ENCODE data around the gene TRMT112.

DNA sequence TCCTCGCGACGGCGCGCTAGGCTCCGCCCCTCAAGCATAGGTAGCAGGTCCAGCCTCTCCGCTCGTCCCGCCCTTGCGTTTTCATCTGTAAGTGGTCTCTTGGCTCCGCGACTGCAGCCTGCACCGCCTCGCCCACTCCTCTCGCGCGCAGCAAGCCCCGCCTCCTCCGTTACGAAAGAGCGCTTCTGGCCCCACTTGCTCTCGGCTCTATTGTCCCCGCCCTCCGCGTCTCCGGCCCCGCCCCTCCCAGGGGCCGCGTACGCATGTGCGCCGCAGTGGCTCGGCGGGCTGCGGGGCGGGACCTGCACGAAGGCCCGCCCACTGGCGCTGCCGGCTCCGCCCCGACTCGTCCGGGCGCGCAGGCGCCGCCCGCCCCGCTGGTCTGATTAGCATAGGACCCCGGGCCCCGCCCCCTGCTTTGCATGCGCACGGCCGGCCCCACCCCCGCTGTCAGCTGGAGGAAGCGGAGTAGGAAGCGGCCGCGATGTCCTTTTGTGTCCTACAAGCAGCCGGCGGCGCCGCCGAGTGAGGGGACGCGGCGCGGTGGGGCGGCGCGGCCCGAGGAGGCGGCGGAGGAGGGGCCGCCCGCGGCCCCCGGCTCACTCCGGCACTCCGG lies 12.2 kb downstream of the TRMT112 start, which contains the start of gene ESRRA:
- no peak for TF ChIP-seq CTCF (conservative IDR thresholded peaks at IDR 0.05 in 1 of 2, IDR thresholded peaks at IDR 0.05 in 1 of 2; ENCODE audit: extremely low read depth in 1 of 2, insufficient read depth in 1 of 2, low read depth in 1 of 2, low read length in 2 of 2)
- no peak for TF ChIP-seq EZH2 (IDR thresholded peaks at IDR 0.05; ENCODE audit: borderline replicate concordance, low read length)
